Panc1 (cell line): ENCODE data around the gene POU4F3. TPM values are rescaled to one million over a fixed set of nuclear protein-coding genes. Genes with fewer than 3 reads are reported as not detected.

Experiments
- ATAC-seq: fragments of 200-7000 bp; cut with Tn5 transposase; 2 replicates; pipeline ENCODE4 v1.9.1; 2020; ENCODE audit warnings: mild to moderate bottlenecking, moderate library complexity
- BruUV-seq: library from RNA; stranded (reverse); fragments of 400-500 nt; replicated peaks from 2 replicates; lab custom pipeline; 2021; lab: Mats Ljungman, UMichigan
- CTCF ChIA-PET: fragments of 300-600 bp; sonication (Branson Sonifier 250); formaldehyde crosslinking; loops from one replicate; lab custom pipeline; 2022; ENCODE audit warnings: antibody characterized with exemption; lab: Charles Lee
- POLR2A ChIA-PET: fragments of 300-600 bp; sonication (Branson Sonifier 250); formaldehyde crosslinking; loops from one replicate; lab custom pipeline; 2022; ENCODE audit warnings: antibody characterized with exemption; lab: Charles Lee
- DNase-seq: peaks from one replicate; pipeline ENCODE4 v3.0.0-alpha.2; 2010; ENCODE audit warnings: low read depth, low spot score
- H3K27ac ChIP-seq: 2 replicates; pipeline ENCODE4 v1.5.1; 2011; ENCODE audit warnings: mild to moderate bottlenecking, low read length, inconsistent platforms
- H3K27me3 ChIP-seq: fragments of 200-500 bp; sonication (Bioruptor generic); 2 replicates; pipeline ENCODE4 v1.6.0; 2014; ENCODE audit warnings: low read length, inconsistent platforms; ENCODE audit not compliant: control insufficient read depth, insufficient read depth
- H3K36me3 ChIP-seq: fragments of 200-500 bp; sonication (Bioruptor generic); 2 replicates; pipeline ENCODE4 v1.5.1; 2014; ENCODE audit warnings: inconsistent platforms, mild to moderate bottlenecking, low read length, moderate library complexity; ENCODE audit not compliant: control insufficient read depth, insufficient read depth
- H3K4me1 ChIP-seq: 2 replicates; pipeline ENCODE4 v1.5.1; 2011; ENCODE audit warnings: inconsistent platforms, mild to moderate bottlenecking, low read length, moderate library complexity; ENCODE audit not compliant: control insufficient read depth, insufficient read depth
- H3K4me3 ChIP-seq, 2 experiments: 2 replicates each; pipeline ENCODE4 v1.5.1; 2011 to 2012; ENCODE audit warnings: low read depth in 2 of 2, low read length in 2 of 2, mild to moderate bottlenecking in 2 of 2, inconsistent platforms in 1 of 2, moderate library complexity in 1 of 2
- H3K9me3 ChIP-seq: fragments of 200-500 bp; sonication (Bioruptor generic); 2 replicates; pipeline ENCODE4 v1.5.1; 2014; ENCODE audit warnings: low read depth, mild to moderate bottlenecking, inconsistent platforms, low read length, moderate library complexity; ENCODE audit not compliant: control insufficient read depth, insufficient read depth
- POLR2AphosphoS5 ChIP-seq: IDR thresholded peaks from 2 replicates; pipeline ENCODE4 v1.6.1; 2012; ENCODE audit warnings: mild to moderate bottlenecking, low read depth, low read length, moderate library complexity
- SIN3A ChIP-seq: IDR thresholded peaks from 2 replicates; pipeline ENCODE4 v1.6.1; 2012; ENCODE audit warnings: low read depth, mild to moderate bottlenecking, low read length, moderate library complexity, borderline replicate concordance; ENCODE audit not compliant: insufficient read depth
- TCF7L2 ChIP-seq: IDR thresholded peaks from 2 replicates; pipeline ENCODE4 v1.6.1; 2011; ENCODE audit warnings: mild to moderate bottlenecking, low read depth, low read length, inconsistent platforms
- in situ Hi-C: cut with HindIII; loops from 2 replicates; pipeline ENCODE4 v1.10.0; 2016; ENCODE audit warnings: low sequenced_read_pairs, low pct_unique_long_range_greater_than_20kb
- intact Hi-C: fragments of 100-400 bp; cut with micrococcal nuclease; formaldehyde crosslinking; loops from one replicate; pipeline ENCODE4 v1.10.0; 2022; ENCODE audit not compliant: unreplicated experiment
- total RNA-seq: library from RNA; stranded (reverse); gene quantifications from one replicate; pipeline ENCODE4 v1.2.1, GENCODE V29; 2021; ENCODE audit not compliant: unreplicated experiment
- TF ChIP-seq, protein P1 (sequence below): fragments of 450-650 bp; IDR thresholded peaks from 2 replicates; pipeline ENCODE4 v1.5.1; 2017; ENCODE audit warnings: mild to moderate bottlenecking
- TF ChIP-seq, protein P2 (sequence below), 2 experiments: IDR thresholded peaks; 2 replicates each; pipeline ENCODE4 v1.6.1; 2011 to 2012; ENCODE audit warnings: low read depth in 2 of 2, control low read depth in 1 of 2, low read length in 1 of 2, mild to moderate bottlenecking in 1 of 2, moderate library complexity in 1 of 2; ENCODE audit not compliant: insufficient read depth in 1 of 2

POU4F3 gene
- total RNA-seq, 1 experiment from 2014 or later = 0.15 TPM

DNA sequence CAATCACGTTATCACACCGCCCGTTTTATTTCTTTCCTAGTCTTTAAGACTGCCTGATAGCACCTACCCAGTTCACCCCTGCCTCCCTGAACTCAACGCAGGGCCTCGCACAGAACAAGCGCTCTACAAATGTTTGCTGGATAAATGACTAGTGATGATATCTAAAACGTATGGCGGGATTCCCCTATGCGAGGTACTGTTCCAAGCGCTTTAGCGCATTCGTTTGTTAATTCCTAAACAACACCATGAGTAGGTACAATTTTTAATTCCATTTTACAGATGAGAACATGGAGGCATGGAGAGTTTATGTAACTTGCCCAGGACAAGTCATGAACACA, 6.6 kb downstream of the POU4F3 start:
- H3K4me1 ChIP-seq = no peaks in the 10 kb centered on the region
- in situ Hi-C loops = no loop called here
- H3K9me3 ChIP-seq = no peaks in the 10 kb centered on the region
- DNase-seq (no peak), ATAC-seq (no peak)
- H3K27me3 ChIP-seq = peaks cover 13% of the 10 kb centered on the region
- H3K27ac ChIP-seq = no peak overlapping the region
- POLR2A ChIA-PET = no interaction called here
- CTCF ChIA-PET = no interaction called here
- no peak overlapping the region; a peak in 1 of 4 replicates for H3K4me3 ChIP-seq
- BruUV-seq = no TSS peak
- TF ChIP-seq POLR2AphosphoS5 (no peak), TCF7L2 (no peak), SIN3A (no peak)
- TF ChIP-seq, protein P1, sequence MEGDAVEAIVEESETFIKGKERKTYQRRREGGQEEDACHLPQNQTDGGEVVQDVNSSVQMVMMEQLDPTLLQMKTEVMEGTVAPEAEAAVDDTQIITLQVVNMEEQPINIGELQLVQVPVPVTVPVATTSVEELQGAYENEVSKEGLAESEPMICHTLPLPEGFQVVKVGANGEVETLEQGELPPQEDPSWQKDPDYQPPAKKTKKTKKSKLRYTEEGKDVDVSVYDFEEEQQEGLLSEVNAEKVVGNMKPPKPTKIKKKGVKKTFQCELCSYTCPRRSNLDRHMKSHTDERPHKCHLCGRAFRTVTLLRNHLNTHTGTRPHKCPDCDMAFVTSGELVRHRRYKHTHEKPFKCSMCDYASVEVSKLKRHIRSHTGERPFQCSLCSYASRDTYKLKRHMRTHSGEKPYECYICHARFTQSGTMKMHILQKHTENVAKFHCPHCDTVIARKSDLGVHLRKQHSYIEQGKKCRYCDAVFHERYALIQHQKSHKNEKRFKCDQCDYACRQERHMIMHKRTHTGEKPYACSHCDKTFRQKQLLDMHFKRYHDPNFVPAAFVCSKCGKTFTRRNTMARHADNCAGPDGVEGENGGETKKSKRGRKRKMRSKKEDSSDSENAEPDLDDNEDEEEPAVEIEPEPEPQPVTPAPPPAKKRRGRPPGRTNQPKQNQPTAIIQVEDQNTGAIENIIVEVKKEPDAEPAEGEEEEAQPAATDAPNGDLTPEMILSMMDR = no peak
- TF ChIP-seq, protein P2, sequence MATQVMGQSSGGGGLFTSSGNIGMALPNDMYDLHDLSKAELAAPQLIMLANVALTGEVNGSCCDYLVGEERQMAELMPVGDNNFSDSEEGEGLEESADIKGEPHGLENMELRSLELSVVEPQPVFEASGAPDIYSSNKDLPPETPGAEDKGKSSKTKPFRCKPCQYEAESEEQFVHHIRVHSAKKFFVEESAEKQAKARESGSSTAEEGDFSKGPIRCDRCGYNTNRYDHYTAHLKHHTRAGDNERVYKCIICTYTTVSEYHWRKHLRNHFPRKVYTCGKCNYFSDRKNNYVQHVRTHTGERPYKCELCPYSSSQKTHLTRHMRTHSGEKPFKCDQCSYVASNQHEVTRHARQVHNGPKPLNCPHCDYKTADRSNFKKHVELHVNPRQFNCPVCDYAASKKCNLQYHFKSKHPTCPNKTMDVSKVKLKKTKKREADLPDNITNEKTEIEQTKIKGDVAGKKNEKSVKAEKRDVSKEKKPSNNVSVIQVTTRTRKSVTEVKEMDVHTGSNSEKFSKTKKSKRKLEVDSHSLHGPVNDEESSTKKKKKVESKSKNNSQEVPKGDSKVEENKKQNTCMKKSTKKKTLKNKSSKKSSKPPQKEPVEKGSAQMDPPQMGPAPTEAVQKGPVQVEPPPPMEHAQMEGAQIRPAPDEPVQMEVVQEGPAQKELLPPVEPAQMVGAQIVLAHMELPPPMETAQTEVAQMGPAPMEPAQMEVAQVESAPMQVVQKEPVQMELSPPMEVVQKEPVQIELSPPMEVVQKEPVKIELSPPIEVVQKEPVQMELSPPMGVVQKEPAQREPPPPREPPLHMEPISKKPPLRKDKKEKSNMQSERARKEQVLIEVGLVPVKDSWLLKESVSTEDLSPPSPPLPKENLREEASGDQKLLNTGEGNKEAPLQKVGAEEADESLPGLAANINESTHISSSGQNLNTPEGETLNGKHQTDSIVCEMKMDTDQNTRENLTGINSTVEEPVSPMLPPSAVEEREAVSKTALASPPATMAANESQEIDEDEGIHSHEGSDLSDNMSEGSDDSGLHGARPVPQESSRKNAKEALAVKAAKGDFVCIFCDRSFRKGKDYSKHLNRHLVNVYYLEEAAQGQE (IDR thresholded peaks at IDR 0.05; ENCODE audit: insufficient read depth in 1 of 2, low read depth in 2 of 2, low read length in 1 of 2) = no peak
- intact Hi-C loops = no loop called here
- H3K36me3 ChIP-seq = no peaks in the 10 kb centered on the region

DNA sequence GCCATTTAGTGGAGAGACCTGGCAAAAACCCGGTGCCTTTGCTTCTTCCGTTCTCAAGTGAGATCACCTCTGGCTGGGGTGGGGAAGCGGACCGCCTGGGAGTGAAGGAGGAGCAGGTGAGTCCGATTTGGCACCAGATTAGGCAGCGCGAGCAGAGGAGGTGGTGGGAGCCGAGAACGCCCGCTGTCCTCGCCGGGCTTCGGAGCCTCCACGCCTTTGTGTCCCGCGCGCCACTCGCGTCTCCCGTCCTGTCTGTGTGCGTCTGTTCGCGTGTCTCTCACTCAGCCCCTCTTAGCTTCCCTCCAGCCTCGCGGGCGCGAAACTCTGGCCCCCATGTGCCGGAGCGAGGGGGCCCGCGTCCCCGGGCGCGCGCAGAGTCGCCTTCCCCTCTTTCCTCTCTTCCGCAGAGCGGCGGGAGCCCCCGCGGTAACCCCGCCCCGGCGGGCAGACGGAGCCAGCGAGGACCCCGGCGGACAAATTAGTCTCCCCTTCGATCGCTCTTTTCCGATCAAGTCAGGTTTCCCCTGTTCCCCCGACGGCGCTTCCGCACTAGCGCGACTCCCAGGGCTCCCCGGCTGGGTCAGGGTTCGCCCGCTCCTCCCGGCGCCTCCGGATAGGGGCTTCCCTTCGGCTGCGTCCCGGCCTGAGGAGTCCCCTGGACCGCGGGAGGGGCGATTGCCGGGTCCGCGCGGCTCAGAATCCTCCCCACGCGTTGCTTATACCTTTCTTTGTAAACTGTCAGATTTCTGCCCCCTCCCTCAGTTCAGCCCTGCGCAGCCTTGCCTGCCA, 7.1 kb downstream of the POU4F3 start:
- no peaks in the 10 kb centered on the region for H3K4me1 ChIP-seq
- no peak overlapping the region for H3K27ac ChIP-seq
- intact Hi-C loops = no loop called here
- TF ChIP-seq, protein P2 (IDR thresholded peaks at IDR 0.05; ENCODE audit: insufficient read depth in 1 of 2, low read depth in 2 of 2, low read length in 1 of 2) = no peak
- TF ChIP-seq, protein P1 = no peak
- TF ChIP-seq TCF7L2 (no peak), POLR2AphosphoS5 (no peak)
- H3K4me3 ChIP-seq = no peak overlapping the region
- BruUV-seq = no TSS peak
- in situ Hi-C loops = no loop called here
- no peaks in the 10 kb centered on the region for H3K9me3 ChIP-seq
- CTCF ChIA-PET = no interaction called here
- DNase-seq (no peak), ATAC-seq (no peak)
- POLR2A ChIA-PET = no interaction called here
- peaks cover 13% of the 10 kb centered on the region for H3K27me3 ChIP-seq
- no peaks in the 10 kb centered on the region for H3K36me3 ChIP-seq
